GM21717 (cell line): ENCODE measurements around the gene C10orf90.

Source experiments
- ATAC-seq: cut with Tn5 transposase; IDR thresholded peaks from one replicate; pipeline ENCODE4 v1.9.1; 2021; ENCODE audit warnings: mild to moderate bottlenecking, moderate library complexity; ENCODE audit not compliant: unreplicated experiment

The C10orf90 gene

DNA sequence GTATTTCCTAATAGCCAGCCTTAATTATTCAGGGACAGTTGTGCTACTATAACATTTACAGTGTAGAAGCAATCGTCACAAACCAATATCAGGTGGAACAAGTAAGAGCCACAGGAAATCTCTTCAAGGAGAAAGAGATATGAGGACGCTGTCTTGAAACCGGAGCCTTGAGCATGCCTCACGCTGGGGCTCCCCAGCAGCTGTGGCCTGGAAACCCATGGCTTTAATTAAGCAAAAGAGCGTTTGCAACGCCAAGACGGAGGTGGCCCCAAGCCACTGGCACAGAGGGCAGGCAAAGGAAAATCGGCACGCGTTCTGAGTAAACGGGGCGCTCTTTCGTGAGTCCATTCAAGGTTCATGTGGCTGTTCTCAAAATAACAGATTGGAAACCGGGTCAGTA lies 84.4 kb downstream of the C10orf90 start:
- no peak for ATAC-seq

- ATAC-seq = no peak
Measured at GRCh38 chr10:126585249-126586017, 85.1 kb downstream of the C10orf90 start.

DNA sequence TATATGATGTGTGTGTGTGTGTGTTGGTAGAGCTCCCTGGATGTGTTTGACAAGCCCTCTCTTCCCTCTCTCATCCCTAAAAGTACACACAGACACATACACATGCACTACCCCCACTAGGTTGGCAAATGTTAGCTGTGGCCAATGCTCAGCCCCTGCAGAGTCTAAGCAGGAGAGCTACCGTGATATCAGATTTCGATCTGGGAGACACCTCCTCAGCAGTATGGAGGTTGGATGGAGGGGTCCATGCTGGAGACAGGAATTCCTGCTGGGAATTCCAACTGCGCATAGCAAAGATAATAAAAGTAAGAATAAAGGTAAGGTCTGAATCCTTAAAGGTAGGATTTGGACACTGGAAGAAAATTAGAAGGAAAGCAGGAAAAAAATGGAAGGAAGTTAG lies 85.7 kb downstream of the C10orf90 start:
- no peak for ATAC-seq

- no peak for ATAC-seq
Measured at GRCh38 chr10:126583552-126584200, 86.8 kb downstream of the C10orf90 start.

- ATAC-seq = no peak
Measured at GRCh38 chr10:126581648-126582046, 88.8 kb downstream of the C10orf90 start.

DNA sequence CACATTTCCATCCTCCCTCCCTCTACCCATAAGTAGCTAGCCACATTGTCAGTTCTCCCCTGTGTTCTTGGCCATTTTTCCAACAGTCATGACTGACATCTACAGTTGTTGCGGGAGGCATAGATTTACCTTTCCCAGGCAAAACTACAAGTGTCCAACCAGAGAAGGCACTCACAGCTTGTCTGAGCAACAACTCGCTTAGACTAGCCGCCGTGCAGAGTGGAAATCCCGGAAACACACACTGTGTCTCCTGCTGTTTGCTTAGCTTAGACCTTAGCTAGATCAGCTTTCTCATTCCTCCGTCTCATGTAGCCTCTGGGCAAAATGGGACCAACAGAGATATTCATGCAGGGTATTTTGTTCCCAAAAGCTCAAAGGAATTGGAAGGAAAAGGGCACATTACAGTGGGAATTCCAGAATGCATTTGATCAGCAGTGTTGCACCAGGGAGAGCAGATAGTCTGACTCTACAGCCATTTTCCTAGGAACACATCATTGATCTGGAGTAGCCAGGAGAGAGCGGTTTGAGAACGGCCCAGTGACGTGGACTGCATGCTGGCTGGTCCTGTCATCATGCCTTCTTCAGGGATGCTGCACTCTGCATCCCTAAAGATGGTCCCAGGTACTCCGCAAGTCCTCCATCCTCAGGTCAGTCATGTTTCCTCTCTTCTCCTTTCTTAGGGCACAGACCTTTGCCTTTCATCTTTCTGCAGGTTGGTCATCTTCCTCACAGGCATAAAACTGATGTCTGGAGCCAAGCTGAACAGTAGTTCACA lies 89.4 kb downstream of the C10orf90 start:
- ATAC-seq = no peak

- no peak for ATAC-seq
Measured at GRCh38 chr10:126576336-126576735, 94.2 kb downstream of the C10orf90 start.

DNA sequence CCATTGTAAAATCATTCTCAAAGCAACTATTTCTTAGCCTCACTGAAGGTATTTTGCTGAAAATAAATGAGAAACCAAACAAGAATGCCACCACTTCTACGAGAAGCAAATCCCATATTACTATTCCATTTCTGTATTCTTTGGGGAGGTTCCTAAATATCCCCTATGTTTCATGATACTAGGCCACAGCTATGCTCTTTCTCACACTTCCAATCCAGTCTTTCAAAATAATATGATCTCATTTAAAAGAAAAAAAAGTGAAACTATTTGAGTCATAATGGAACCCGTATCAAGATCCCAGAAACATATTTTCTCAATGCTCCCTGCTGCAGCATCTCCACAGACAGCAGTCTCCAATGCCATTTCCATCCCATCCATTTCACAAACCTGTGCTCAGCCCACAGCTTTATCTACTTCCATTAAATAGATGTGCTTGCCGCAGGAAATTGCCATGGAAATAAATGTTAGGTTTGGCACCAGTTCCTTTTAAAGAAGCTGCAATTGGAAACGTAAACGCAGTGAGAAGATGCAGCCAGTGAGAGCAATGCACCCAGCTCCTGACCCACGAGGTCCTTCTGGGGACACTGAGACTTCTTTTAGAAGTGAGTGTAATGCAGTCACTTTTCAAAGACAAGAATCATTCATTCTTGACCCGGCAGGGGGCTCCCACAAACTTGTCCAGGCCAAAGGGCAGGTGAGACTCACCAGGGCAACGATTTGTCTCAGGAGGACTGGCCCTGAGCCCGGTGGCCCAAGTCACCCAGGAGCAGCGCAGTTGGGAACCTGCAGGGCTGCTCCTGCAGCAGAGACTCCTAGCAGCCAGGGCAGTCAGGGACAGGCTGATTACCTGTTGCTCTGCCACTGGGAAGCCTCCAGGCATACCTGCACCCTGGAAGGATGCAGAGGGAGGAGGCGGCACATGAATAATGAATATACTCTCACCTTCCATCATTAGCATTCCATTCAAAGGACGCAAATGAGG lies 99.6 kb downstream of the C10orf90 start:
- no peak for ATAC-seq

DNA sequence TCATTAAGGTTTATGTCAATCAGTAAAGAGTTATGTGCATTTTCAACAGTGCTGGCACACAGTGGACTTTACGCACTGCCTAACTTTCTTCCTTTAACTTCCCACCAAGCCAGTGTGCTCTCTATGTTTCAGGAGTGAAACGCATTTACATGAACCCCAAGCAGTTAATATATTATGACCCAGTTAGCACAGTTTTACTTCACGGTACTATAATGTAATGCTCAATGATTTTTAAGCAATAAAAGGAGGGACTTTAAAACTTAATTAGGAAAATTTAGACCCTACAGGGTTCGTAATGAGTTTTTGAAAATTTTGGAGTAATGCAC lies 100.3 kb downstream of the C10orf90 start:
- no peak for ATAC-seq

- ATAC-seq = no peak
Measured at GRCh38 chr10:126569513-126570244, 100.8 kb downstream of the C10orf90 start.

DNA sequence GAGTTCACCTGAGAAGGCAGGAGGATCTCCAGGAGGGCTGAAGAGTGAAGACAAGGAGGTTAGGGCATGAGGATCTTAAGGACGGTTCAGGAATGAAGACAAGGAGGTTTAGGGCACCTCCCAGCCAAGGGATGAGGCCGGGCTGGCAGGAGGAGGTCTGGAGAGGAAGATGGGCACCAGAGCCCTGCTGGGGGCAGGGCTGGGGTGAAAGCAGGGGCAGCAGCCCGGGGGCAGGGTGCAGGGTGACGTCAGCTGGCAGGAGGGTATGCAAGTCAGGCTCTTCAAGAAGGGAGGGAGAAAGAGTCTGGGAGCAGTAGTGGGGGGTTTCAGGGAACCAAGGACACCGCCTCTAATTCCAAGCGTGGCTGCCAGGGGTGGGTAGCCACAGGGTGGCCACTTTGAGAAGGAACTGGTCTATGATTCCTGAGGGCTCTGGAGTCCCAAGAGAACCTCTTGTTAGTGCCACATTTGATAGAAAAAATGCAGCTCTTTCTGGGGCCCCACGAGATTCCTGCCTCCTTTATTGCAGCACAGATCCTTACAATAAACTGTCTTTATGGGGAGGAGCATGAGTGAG lies 101.6 kb downstream of the C10orf90 start:
- ATAC-seq = no peak

- ATAC-seq = no peak
Measured at GRCh38 chr10:126565871-126566270, 104.6 kb downstream of the C10orf90 start.

- ATAC-seq = no peak
Measured at GRCh38 chr10:126565441-126565840, 105.1 kb downstream of the C10orf90 start.

DNA sequence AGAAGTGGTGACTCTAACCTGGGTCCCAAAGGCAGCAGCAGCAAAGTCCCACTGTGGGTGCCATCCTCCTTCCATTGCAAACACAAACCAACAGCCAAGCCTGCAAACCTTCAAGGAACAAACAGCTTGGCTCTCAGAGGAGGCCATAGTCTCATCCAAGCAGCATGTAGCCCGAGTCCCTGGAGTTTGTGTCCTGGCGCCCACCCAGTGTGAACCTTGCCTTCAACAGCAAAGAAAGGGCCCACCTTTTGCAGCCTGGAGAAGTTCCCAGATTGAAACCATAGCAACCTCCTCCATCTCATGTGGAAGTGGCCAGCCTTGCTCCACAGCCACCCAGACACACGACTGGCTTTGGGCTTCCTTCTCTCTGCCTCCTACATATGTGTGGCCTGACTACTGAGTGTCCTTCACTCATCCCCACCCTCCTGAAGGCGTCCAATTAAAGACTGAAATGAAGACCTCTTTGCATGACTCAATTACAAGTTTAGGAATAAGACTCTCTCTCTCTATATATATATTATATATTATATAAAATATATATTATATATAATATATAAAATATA lies 106.1 kb downstream of the C10orf90 start:
- no peak for ATAC-seq

GRCh38 chr10:126563361-126563760 lies 107.1 kb downstream of the C10orf90 start:
- no peak for ATAC-seq

DNA sequence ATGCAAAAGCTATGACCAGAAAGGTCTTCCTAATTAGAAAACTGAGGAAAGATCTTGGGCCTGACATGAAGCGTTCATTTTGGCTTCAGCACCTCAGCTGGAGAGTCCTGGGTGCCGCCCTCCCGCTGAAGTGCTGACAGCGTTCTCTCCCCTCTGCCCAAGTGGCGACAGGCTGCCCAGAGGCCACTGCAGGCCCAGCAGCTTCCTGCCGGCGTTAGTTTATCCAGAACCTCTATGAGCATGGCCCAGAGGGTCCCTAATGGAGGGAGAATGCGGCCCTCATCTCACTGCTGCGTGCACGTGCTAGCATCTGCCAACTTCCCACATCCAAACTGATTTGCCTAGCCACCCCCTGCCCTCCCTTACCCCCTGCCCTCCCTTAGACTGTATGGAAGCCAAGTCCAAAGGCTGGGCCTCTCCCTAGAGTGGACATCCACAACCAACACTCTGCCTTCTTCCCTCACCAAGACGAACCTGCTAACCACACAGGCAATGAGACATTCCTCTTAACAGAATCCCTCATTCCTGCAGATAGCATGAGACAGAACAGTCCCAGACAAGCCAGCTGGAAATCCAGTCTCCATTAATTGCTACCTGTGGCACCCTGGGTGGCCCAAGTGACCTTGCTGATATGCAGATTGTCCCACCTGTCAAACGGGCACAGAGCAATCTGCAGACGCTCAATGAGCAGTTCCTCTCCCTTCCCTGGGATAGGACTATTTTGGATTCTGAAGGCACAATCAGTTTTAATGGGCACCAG lies 108.4 kb downstream of the C10orf90 start:
- ATAC-seq = no peak

DNA sequence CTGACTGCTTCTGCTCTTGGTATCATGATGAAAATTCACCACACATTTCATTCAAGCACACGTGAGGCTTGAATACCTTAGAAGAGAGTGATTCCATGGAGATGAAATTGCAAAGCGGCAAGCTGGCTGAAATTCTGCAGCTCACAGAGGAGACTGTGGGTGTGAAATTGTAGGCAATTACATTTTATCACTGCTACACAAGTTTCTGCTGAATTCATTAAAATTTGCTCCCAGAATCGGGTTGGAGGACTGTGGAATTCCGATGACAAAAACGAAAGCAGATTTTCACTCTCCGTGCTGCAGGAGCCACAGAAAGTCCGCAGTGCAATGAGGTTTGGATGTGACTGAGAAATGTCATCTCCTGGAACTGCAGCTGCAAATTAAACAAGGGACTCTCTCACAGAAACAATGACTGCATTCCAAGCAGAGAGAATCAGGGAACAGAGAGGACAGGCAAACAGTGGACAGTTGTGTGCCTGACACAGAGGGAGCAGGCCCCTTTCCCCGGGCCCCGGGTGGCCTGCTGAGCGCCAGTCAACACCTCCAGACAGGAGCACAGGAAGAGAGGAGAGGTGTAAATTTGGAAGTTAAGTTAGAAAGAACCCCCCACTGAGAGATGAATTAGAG lies 109.1 kb downstream of the C10orf90 start:
- ATAC-seq = no peak

DNA sequence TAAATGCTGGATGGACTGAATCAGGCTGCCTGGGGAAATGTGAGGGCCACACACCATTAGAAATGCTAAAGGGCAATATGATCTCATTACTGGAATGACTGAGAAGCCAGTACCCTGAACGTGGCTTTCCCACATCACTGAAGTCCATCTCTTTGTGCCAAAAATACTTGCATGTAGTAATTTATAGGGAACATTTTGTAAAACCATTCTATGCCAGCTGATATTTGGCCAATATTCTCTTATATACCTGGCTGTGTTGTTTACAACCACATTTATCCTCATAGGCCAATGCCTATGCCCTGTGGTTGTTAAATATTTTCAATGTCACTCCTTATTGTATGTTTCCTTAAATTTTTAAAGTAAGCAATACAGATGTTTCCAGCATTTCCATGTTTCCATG lies 111.6 kb downstream of the C10orf90 start:
- ATAC-seq = no peak
